Measurements from ENCODE around the gene HELZ2. TPM values are rescaled to one million over a fixed set of nuclear protein-coding genes. Genes with fewer than 3 reads are reported as not detected.

The HELZ2 gene
- total and polyA plus RNA-seq, 2 of the 4 experiments (the other 2 are of a cell fraction) = 4.7 to 10.6 TPM

DNA sequence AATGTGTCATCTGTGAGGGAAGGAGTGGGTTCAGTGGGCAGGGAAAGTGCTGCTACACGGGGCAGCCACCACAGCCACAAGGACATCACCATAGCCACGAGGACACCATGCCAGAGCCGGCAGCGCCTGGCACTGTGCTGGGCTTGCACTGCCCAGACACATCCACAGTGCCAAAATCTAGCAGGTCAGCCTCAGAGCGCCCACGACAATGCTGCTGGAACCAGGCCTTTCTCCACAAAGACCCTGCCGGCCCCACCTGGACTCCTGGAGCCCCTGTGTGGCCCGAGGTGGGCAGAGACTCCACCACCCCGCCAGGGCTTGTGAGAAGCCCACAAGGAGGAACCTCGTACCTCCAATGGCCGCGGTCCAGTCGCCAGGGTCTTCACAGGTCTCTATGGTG, 18.6 kb upstream of the HELZ2 start:
- ATAC-seq (ENCODE audit: low read depth) (no peak), DNase-seq (no peak)
- Histone ChIP-seq H3K56ac (ENCODE audit: extremely low read depth, insufficient read depth, low read length) (no peak overlapping the region), H2BK120ac (ENCODE audit: low read depth, low read length) (no peak overlapping the region), H3K79me1 (ENCODE audit: low read depth in 1 of 2, low read length in 2 of 2) (peaks cover 0 to 11% of the 10 kb centered on the region in 2 experiments; a peak in 2 of 4 replicates), H2BK20ac (ENCODE audit: low read depth, low read length) (no peak overlapping the region), H3K23ac (ENCODE audit: low read depth, low read length) (no peak overlapping the region), H3K9ac (ENCODE audit: low read depth, low read length) (no peak overlapping the region), H4K91ac (ENCODE audit: insufficient read depth, low read depth, low read length) (no peak overlapping the region), H4K20me1 (ENCODE audit: insufficient read depth, low read length) (no peaks in the 10 kb centered on the region; the same call in 1 of the 2 replicates), H3K18ac (ENCODE audit: low read depth, low read length) (no peak overlapping the region), H2BK5ac (ENCODE audit: low read depth, low read length, poor library complexity, severe bottlenecking) (no peak overlapping the region), H3K4me2 (ENCODE audit: low read depth, low read length) (no peak overlapping the region), H4K5ac (ENCODE audit: low read depth, low read length) (no peak overlapping the region), H3K4me3 (ENCODE audit: insufficient read depth, low read depth, low read length) (no peak overlapping the region), H3K27ac (ENCODE audit: insufficient read depth, low read length) (no peak overlapping the region), H2AK5ac (ENCODE audit: low read depth, low read length) (no peak overlapping the region), H2AK9ac (replicated peaks; ENCODE audit: low read depth, low read length, poor library complexity) (no peak overlapping the region), H4K8ac (ENCODE audit: low read depth in 2 of 2, low read length in 2 of 2) (no peak overlapping the region), H3K4ac (ENCODE audit: low read depth, low read length) (no peak overlapping the region), H3K4me1 (ENCODE audit: control insufficient read depth, insufficient read depth, low read length) (peaks cover 7% of the 10 kb centered on the region), H3K36me3 (ENCODE audit: control insufficient read depth, insufficient read depth, low read length) (peaks cover 51% of the 10 kb centered on the region), H2AFZ (replicated peaks; ENCODE audit: low read length, poor library complexity) (no peak overlapping the region), H3K14ac (replicated peaks; ENCODE audit: low read depth, low read length) (no peak overlapping the region), H2BK15ac (ENCODE audit: low read depth, low read length) (no peak overlapping the region), H3K9me1 (ENCODE audit: insufficient read depth, low read length) (peaks cover 4% of the 10 kb centered on the region; the same call in 1 of the 2 replicates), H3K9me3 (ENCODE audit: control insufficient read depth, insufficient read depth, low read length) (no peaks in the 10 kb centered on the region), H3K27me3 (ENCODE audit: control insufficient read depth, insufficient read depth, low read length) (no peaks in the 10 kb centered on the region)
- BruUV-seq (replicated peaks) = no TSS peak
- WGBS, 2 experiments (ENCODE audit: extremely low coverage in 2 of 2, insufficient read length in 1 of 2) = 100% methylated on average over 8 of the region's 13 CpGs; no CpG with 5 or more reads in 1 of the 2 experiments
- CTCF ChIA-PET = no interaction called here
- intact Hi-C loops (cut with micrococcal nuclease) (no loop called here), in situ Hi-C loops (cut with MboI; ENCODE audit: low sequenced_read_pairs) (no loop called here), dilution Hi-C loops (cut with HindIII; ENCODE audit: low sequenced_read_pairs, unreplicated experiment) (no loop called here)
- POLR2A ChIA-PET (ENCODE audit: unreplicated experiment) = no interaction called here
- TF ChIP-seq, protein P1, sequence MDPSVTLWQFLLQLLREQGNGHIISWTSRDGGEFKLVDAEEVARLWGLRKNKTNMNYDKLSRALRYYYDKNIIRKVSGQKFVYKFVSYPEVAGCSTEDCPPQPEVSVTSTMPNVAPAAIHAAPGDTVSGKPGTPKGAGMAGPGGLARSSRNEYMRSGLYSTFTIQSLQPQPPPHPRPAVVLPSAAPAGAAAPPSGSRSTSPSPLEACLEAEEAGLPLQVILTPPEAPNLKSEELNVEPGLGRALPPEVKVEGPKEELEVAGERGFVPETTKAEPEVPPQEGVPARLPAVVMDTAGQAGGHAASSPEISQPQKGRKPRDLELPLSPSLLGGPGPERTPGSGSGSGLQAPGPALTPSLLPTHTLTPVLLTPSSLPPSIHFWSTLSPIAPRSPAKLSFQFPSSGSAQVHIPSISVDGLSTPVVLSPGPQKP (IDR thresholded peaks at IDR 0.05; ENCODE audit: borderline replicate concordance, low read depth, low read length) = no peak
- TF ChIP-seq FOS (IDR thresholded peaks at IDR 0.05; ENCODE audit: low read depth, low read length) (no peak), MXI1 (IDR thresholded peaks at IDR 0.05; ENCODE audit: borderline replicate concordance, low read depth, low read length) (no peak), NFE2L2 (IDR thresholded peaks at IDR 0.05; ENCODE audit: low read depth, low read length) (no peak), CHD1 (IDR thresholded peaks at IDR 0.05; ENCODE audit: low read depth, low read length) (no peak), SMC3 (IDR thresholded peaks at IDR 0.05; ENCODE audit: low read depth, low read length) (no peak), RFX5 (IDR thresholded peaks at IDR 0.05; ENCODE audit: low read depth, low read length) (no peak), MAZ (IDR thresholded peaks at IDR 0.05; ENCODE audit: borderline replicate concordance, low read depth, low read length) (no peak), MAFK (IDR thresholded peaks at IDR 0.05; ENCODE audit: low read depth, low read length) (no peak), RAD21 (IDR thresholded peaks at IDR 0.05; ENCODE audit: low read length) (no peak), BHLHE40 (IDR thresholded peaks at IDR 0.05; ENCODE audit: low read depth, low read length) (no peak), POLR2A (IDR thresholded peaks at IDR 0.05; ENCODE audit: low read depth, low read length) (no peak), RCOR1 (IDR thresholded peaks at IDR 0.05; ENCODE audit: insufficient replicate concordance, low read length) (no peak)
